ENCODE data around the gene BACH2.
"Not testable (repeated sequence)": the region's sequence is repeated elsewhere in the genome, so short reads cannot be mapped to it uniquely, and the experiment has no call there.

BACH2 gene

GRCh38 chr6:89984926-89985750 lies 311.5 kb downstream of the BACH2 start:
- DNase-seq, result no peak

- no peak for DNase-seq
Measured at GRCh38 chr6:89980353-89980752, 316.3 kb downstream of the BACH2 start.

- no peak for DNase-seq
Measured at GRCh38 chr6:89979481-89980119, 317.0 kb downstream of the BACH2 start.

GRCh38 chr6:89978749-89979145 lies 317.9 kb downstream of the BACH2 start:
- DNase-seq, result no peak

- peak; percentile 47 for DNase-seq
Measured at GRCh38 chr6:89977808-89978748, 318.6 kb downstream of the BACH2 start.

- DNase-seq, result no peak
Measured at GRCh38 chr6:89976694-89977020, 320.0 kb downstream of the BACH2 start.

GRCh38 chr6:89975991-89976693 lies 320.5 kb downstream of the BACH2 start:
- DNase-seq, result peak; percentile 33

- no peak for DNase-seq
Measured at GRCh38 chr6:89975366-89975765, 321.3 kb downstream of the BACH2 start.

- DNase-seq, result peak; percentile 74
Measured at GRCh38 chr6:89974834-89975233, 321.8 kb downstream of the BACH2 start.

GRCh38 chr6:89972025-89972381 lies 324.6 kb downstream of the BACH2 start:
- no peak for DNase-seq

GRCh38 chr6:89971338-89972024 lies 325.2 kb downstream of the BACH2 start:
- not testable (repeated sequence) for DNase-seq

GRCh38 chr6:89970609-89971337 lies 325.9 kb downstream of the BACH2 start:
- DNase-seq, result peak; percentile 65

- no peak for DNase-seq
Measured at GRCh38 chr6:89970072-89970471, 326.6 kb downstream of the BACH2 start.

GRCh38 chr6:89966913-89967312 lies 329.7 kb downstream of the BACH2 start:
- no peak for DNase-seq

GRCh38 chr6:89966228-89966544 lies 330.5 kb downstream of the BACH2 start:
- no peak for DNase-seq

- DNase-seq, result no peak
Measured at GRCh38 chr6:89965441-89966227, 331.0 kb downstream of the BACH2 start.

- DNase-seq, result no peak
Measured at GRCh38 chr6:89963391-89963790, 333.3 kb downstream of the BACH2 start.

GRCh38 chr6:89961481-89961880 lies 335.2 kb downstream of the BACH2 start:
- DNase-seq, result no peak

GRCh38 chr6:89959883-89960282 lies 336.8 kb downstream of the BACH2 start:
- no peak for DNase-seq

- no peak for DNase-seq
Measured at GRCh38 chr6:89956182-89956581, 340.5 kb downstream of the BACH2 start.

GRCh38 chr6:89955364-89955763 lies 341.3 kb downstream of the BACH2 start:
- DNase-seq, result no peak

All from NCI-H510A treated with DMSO at 0.1 percent for 48 hours (cell line).